ENCODE measurements around the gene MMP20.

MMP20 gene

GRCh38 chr11:102661040-102661439, 35.9 kb upstream of the MMP20 start:
- ChIA-PET CTCF (interaction anchor here (2.1 kb wide), 1 partner anchor 13 kb away, joined by 7 read pairs; no protein-coding TSS in a partner anchor), POLR2A (no interaction called here)
- H3K4me3 ChIP-seq (ENCODE audit: low read depth, low read length), result no peak overlapping the region
- no peak for TF ChIP-seq CTCF (IDR thresholded peaks at IDR 0.05; ENCODE audit: insufficient read depth, low read length, missing control alignments)
- no peak for DNase-seq (ENCODE audit: low read depth, low spot score)

DNA sequence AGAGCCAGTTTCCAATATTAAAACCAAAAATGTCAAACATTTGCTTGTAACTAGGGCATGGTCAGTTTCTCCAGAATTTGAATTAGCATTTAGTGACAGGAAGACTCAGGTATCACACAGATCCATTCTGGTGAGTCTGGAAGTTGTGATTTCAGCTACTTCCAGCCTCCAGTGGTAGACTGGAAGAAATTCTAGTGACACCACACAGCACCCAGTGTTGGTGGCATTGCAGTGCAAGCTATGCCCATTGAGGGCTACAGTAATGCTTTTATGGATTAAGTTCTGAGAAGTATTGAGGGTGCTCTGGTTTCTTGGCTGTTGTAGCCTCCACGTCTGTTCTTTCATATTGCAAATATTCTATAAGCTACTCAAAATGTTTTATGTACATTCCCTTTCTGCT, 31.4 kb upstream of the MMP20 start:
- POLR2A ChIA-PET, result no interaction called here
- CTCF ChIA-PET, result interaction anchor here (2.5 kb wide), 1 partner anchor 10 kb away, joined by 19 read pairs; no protein-coding TSS in a partner anchor
- TF ChIP-seq CTCF (IDR thresholded peaks at IDR 0.05; ENCODE audit: insufficient read depth, low read length, missing control alignments), result no peak
- H3K4me3 ChIP-seq (ENCODE audit: low read depth, low read length), result no peak overlapping the region
- no peak for DNase-seq (ENCODE audit: low read depth, low spot score)

DNA sequence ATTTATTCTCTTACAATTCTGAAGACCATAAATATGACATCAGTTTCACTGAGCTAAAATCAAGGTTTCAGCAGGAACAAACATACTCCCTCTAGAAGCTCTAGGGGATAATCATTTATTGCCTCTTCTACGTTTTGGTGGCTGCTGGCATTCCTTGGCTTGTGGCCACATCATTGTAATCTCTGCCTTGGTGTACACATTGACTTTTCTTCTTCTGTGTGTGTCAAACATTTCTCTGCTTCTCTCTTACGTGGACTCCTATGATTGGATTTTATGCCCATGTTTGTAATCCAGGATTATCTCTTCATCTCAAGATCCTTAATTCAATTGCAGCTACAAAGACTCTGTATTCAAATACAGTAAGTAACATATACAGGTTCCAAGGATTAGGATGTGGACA, 30.4 kb upstream of the MMP20 start:
- CTCF ChIA-PET, result interaction anchor here (1.2 to 1.9 kb wide), 2 partner anchors 11 to 76 kb away, joined by 4 to 17 read pairs; no protein-coding TSS in a partner anchor
- TF ChIP-seq CTCF (IDR thresholded peaks at IDR 0.05; ENCODE audit: insufficient read depth, low read length, missing control alignments), result no peak
- no peak for DNase-seq (ENCODE audit: low read depth, low spot score)
- no peak overlapping the region for H3K4me3 ChIP-seq (ENCODE audit: low read depth, low read length)
- POLR2A ChIA-PET, result no interaction called here

GRCh38 chr11:102654761-102655160, 29.6 kb upstream of the MMP20 start:
- no peak for TF ChIP-seq CTCF (IDR thresholded peaks at IDR 0.05; ENCODE audit: insufficient read depth, low read length, missing control alignments)
- ChIA-PET POLR2A (no interaction called here), CTCF (interaction anchor here (1.1 to 1.9 kb wide), 3 partner anchors 10 to 75 kb away, joined by 4 to 17 read pairs (median 5); no protein-coding TSS in a partner anchor)
- no peak for DNase-seq (ENCODE audit: low read depth, low spot score)
- no peak overlapping the region for H3K4me3 ChIP-seq (ENCODE audit: low read depth, low read length)

- POLR2A ChIA-PET, result no interaction called here
- DNase-seq (ENCODE audit: low read depth, low spot score), result no peak
- CTCF ChIA-PET, result interaction anchor here (1.9 to 4.6 kb wide), 2 partner anchors 12 to 13 kb away, joined by 17 to 25 read pairs; no protein-coding TSS in a partner anchor
- no peak for TF ChIP-seq CTCF (IDR thresholded peaks at IDR 0.05; ENCODE audit: insufficient read depth, low read length, missing control alignments)
- H3K4me3 ChIP-seq (ENCODE audit: low read depth, low read length), result no peak overlapping the region
Observed at GRCh38 chr11:102653744-102654291, 28.7 kb upstream of the MMP20 start.

- TF ChIP-seq CTCF (IDR thresholded peaks at IDR 0.05; ENCODE audit: insufficient read depth, low read length, missing control alignments), result no peak
- CTCF ChIA-PET, result no interaction called here
- POLR2A ChIA-PET, result no interaction called here
- no peak for DNase-seq (ENCODE audit: low read depth, low spot score)
- no peak overlapping the region for H3K4me3 ChIP-seq (ENCODE audit: low read depth, low read length)
Observed at GRCh38 chr11:102647430-102647829, 22.3 kb upstream of the MMP20 start.
